Neural crest cell (in vitro differentiated cells): ENCODE data around the gene ATG2A. TPM values are rescaled to one million over a fixed set of nuclear protein-coding genes. Genes with fewer than 3 reads are reported as not detected.

ENCODE experiments used
- DNase-seq: peaks from one replicate; pipeline ENCODE4 v3.0.0; 2021; ENCODE audit warnings: low read depth, mixed read lengths, low spot score
- H3K27ac Mint-ChIP-seq: one replicate; pipeline ENCODE4 v1.8.0; 2021; ENCODE audit warnings: mild to moderate bottlenecking, mixed read lengths; ENCODE audit not compliant: unreplicated experiment
- H3K27me3 Mint-ChIP-seq: 2 replicates; pipeline ENCODE4 v1.8.0; 2021; ENCODE audit warnings: low read depth, mild to moderate bottlenecking, mixed read lengths
- H3K36me3 Mint-ChIP-seq: 2 replicates; pipeline ENCODE4 v1.8.0; 2021; ENCODE audit warnings: low read depth, mild to moderate bottlenecking, mixed read lengths
- H3K4me1 Mint-ChIP-seq: 2 replicates; pipeline ENCODE4 v1.8.0; 2021; ENCODE audit warnings: mixed read lengths
- H3K4me3 Mint-ChIP-seq: one replicate; pipeline ENCODE4 v1.8.0; 2021; ENCODE audit warnings: mild to moderate bottlenecking, mixed read lengths
- H3K9me3 Mint-ChIP-seq: 2 replicates; pipeline ENCODE4 v1.8.0; 2021; ENCODE audit warnings: mixed read lengths
- CTCF ChIP-seq: fragments of 200-600 bp; sonication (generic); conservative IDR thresholded peaks from 2 replicates; pipeline ENCODE4 v1.5.0; 2021; ENCODE audit warnings: antibody characterized with exemption, mild to moderate bottlenecking
- total RNA-seq: library from RNA; stranded (reverse); gene quantifications from 2 replicates; pipeline ENCODE4 v1.2.1, GENCODE V29; 2021

The ATG2A gene
- total RNA-seq, 1 donor from 2014 or later: 24.8 TPM

- no peaks in the 10 kb centered on the region for H3K9me3 Mint-ChIP-seq
- no peak overlapping the region for H3K27ac Mint-ChIP-seq
- TF ChIP-seq CTCF: no peak
- DNase-seq: no peak
- H3K4me1 Mint-ChIP-seq: peaks cover 5% of the 10 kb centered on the region
- no peak overlapping the region for H3K4me3 Mint-ChIP-seq
- H3K36me3 Mint-ChIP-seq: no peaks in the 10 kb centered on the region
- no peaks in the 10 kb centered on the region for H3K27me3 Mint-ChIP-seq
Measured at GRCh38 chr11:64900774-64901173, 16.2 kb downstream of the ATG2A start.

- H3K4me1 Mint-ChIP-seq: peaks cover 5% of the 10 kb centered on the region
- no peaks in the 10 kb centered on the region for H3K27me3 Mint-ChIP-seq
Measured at GRCh38 chr11:64900263-64900678, 16.7 kb downstream of the ATG2A start.

GRCh38 chr11:64898541-64898940, 18.5 kb downstream of the ATG2A start:
- DNase-seq: no peak
- H3K27ac Mint-ChIP-seq: no peak overlapping the region
- no peak overlapping the region for H3K4me3 Mint-ChIP-seq
- no peak for TF ChIP-seq CTCF
- peaks cover 5% of the 10 kb centered on the region for H3K4me1 Mint-ChIP-seq
- H3K36me3 Mint-ChIP-seq: no peaks in the 10 kb centered on the region
- no peaks in the 10 kb centered on the region for H3K9me3 Mint-ChIP-seq
- H3K27me3 Mint-ChIP-seq: no peaks in the 10 kb centered on the region

More at GRCh38 chr11:64900263-64900678, 16.7 kb downstream of the ATG2A start:
- H3K27ac Mint-ChIP-seq: peak overlapping the region; percentile 24
- H3K36me3 Mint-ChIP-seq: no peaks in the 10 kb centered on the region
- H3K4me3 Mint-ChIP-seq: no peak overlapping the region
- H3K9me3 Mint-ChIP-seq: no peaks in the 10 kb centered on the region
- no peak for DNase-seq
- no peak for TF ChIP-seq CTCF

- DNase-seq: no peak
- Mint-ChIP-seq H3K36me3 (no peaks in the 10 kb centered on the region), H3K27ac (no peak overlapping the region), H3K4me3 (no peak overlapping the region), H3K9me3 (no peaks in the 10 kb centered on the region), H3K27me3 (no peaks in the 10 kb centered on the region), H3K4me1 (peaks cover 5% of the 10 kb centered on the region)
- TF ChIP-seq CTCF: no peak
Measured at GRCh38 chr11:64898076-64898445, 18.9 kb downstream of the ATG2A start.

GRCh38 chr11:64897381-64898075, 19.5 kb downstream of the ATG2A start:
- Mint-ChIP-seq H3K27me3 (no peaks in the 10 kb centered on the region), H3K4me1 (peaks cover 5% of the 10 kb centered on the region), H3K4me3 (no peak overlapping the region), H3K36me3 (no peaks in the 10 kb centered on the region), H3K9me3 (no peaks in the 10 kb centered on the region), H3K27ac (no peak overlapping the region)
- no peak for TF ChIP-seq CTCF
- DNase-seq: no peak
